H9 (cell line): ENCODE measurements around the gene C16orf86. TPM values are rescaled to one million over a fixed set of nuclear protein-coding genes. Genes with fewer than 3 reads are reported as not detected.
A peak's percentile ranks its signal among the peaks of the same experiment; 100 is the strongest.

ENCODE experiments used
- DNase-seq: peaks from one replicate; pipeline ENCODE4 v3.0.0-alpha.2; 2017
- H2AFZ ChIP-seq: one replicate; pipeline ENCODE4 v1.6.1; 2013; ENCODE audit warnings: mild to moderate bottlenecking, low read length, control low read depth, moderate library complexity
- H2AK5ac ChIP-seq: 2 replicates; pipeline ENCODE4 v1.6.1; 2013; ENCODE audit warnings: low read length, control low read depth, mixed read lengths; ENCODE audit not compliant: insufficient read length
- H2BK120ac ChIP-seq: one replicate; pipeline ENCODE4 v1.6.1; 2013; ENCODE audit warnings: low read depth, mild to moderate bottlenecking, low read length, control low read depth, inconsistent platforms; ENCODE audit not compliant: poor library complexity, severe bottlenecking
- H2BK12ac ChIP-seq: 2 replicates; pipeline ENCODE4 v1.6.1; 2013; ENCODE audit warnings: low read length, control low read depth, mixed read lengths, low read depth; ENCODE audit not compliant: insufficient read length
- H2BK15ac ChIP-seq: 2 replicates; pipeline ENCODE4 v1.6.1; 2013; ENCODE audit warnings: low read depth, low read length, control low read depth
- H2BK20ac ChIP-seq: one replicate; pipeline ENCODE4 v1.6.1; 2013; ENCODE audit warnings: low read depth, mild to moderate bottlenecking, low read length, control low read depth, inconsistent platforms; ENCODE audit not compliant: poor library complexity, severe bottlenecking
- H2BK5ac ChIP-seq: 2 replicates; pipeline ENCODE4 v1.6.1; 2013; ENCODE audit warnings: low read length, control low read depth, mixed read lengths; ENCODE audit not compliant: insufficient read length
- H3K14ac ChIP-seq: 2 replicates; pipeline ENCODE4 v1.6.1; 2013; ENCODE audit warnings: low read length, control low read depth; ENCODE audit not compliant: insufficient read depth
- H3K18ac ChIP-seq: 2 replicates; pipeline ENCODE4 v1.6.1; 2013; ENCODE audit warnings: low read depth, mild to moderate bottlenecking, mixed read lengths, low read length, control low read depth; ENCODE audit not compliant: insufficient read length
- H3K23ac ChIP-seq: 2 replicates; pipeline ENCODE4 v1.6.1; 2013; ENCODE audit warnings: low read length, control low read depth, mixed read lengths, low read depth; ENCODE audit not compliant: insufficient read length
- H3K23me2 ChIP-seq: 2 replicates; pipeline ENCODE4 v1.6.1; 2013; ENCODE audit warnings: low read depth, mild to moderate bottlenecking, mixed read lengths, low read length, control low read depth; ENCODE audit not compliant: insufficient read length, poor library complexity, severe bottlenecking
- H3K27ac ChIP-seq: 2 replicates; pipeline ENCODE4 v1.5.1; 2013; ENCODE audit warnings: low read length, control low read depth, mixed read lengths, low read depth; ENCODE audit not compliant: insufficient read length
- H3K27me3 ChIP-seq: 2 replicates; pipeline ENCODE4 v1.6.1; 2013; ENCODE audit warnings: low read length, control low read depth, inconsistent platforms; ENCODE audit not compliant: insufficient read depth
- H3K4ac ChIP-seq: 2 replicates; pipeline ENCODE4 v1.6.1; 2013; ENCODE audit warnings: low read depth, mild to moderate bottlenecking, control low read depth, inconsistent platforms, low read length, moderate library complexity
- H3K4me1 ChIP-seq: 2 replicates; pipeline ENCODE4 v1.6.1; 2013; ENCODE audit warnings: low read length, control low read depth, inconsistent platforms; ENCODE audit not compliant: insufficient read depth
- H3K4me2 ChIP-seq: 2 replicates; pipeline ENCODE4 v1.6.1; 2013; ENCODE audit warnings: low read length, control low read depth, mixed read lengths; ENCODE audit not compliant: insufficient read length, insufficient read depth
- H3K56ac ChIP-seq: 2 replicates; pipeline ENCODE4 v1.6.1; 2013; ENCODE audit warnings: low read depth, mild to moderate bottlenecking, mixed read lengths, low read length, control low read depth; ENCODE audit not compliant: insufficient read length
- H3K79me1 ChIP-seq: 2 replicates; pipeline ENCODE4 v1.6.1; 2013; ENCODE audit warnings: low read depth, mild to moderate bottlenecking, moderate library complexity, low read length, control low read depth, inconsistent platforms; ENCODE audit not compliant: insufficient read depth, poor library complexity, severe bottlenecking
- H3K79me2 ChIP-seq: 2 replicates; pipeline ENCODE4 v1.6.1; 2013; ENCODE audit warnings: low read length, control low read depth, inconsistent platforms; ENCODE audit not compliant: insufficient read depth
- H3K9ac ChIP-seq: 2 replicates; pipeline ENCODE4 v1.6.1; 2013; ENCODE audit warnings: low read length, control low read depth, mixed read lengths; ENCODE audit not compliant: insufficient read length; ENCODE audit errors: extremely low read depth
- H3K9me3 ChIP-seq: one replicate; pipeline ENCODE4 v1.6.1; 2013; ENCODE audit warnings: low read depth, low read length, inconsistent platforms; ENCODE audit not compliant: control insufficient read depth
- H3T11ph ChIP-seq: one replicate; pipeline ENCODE4 v1.6.1; 2013; ENCODE audit warnings: mild to moderate bottlenecking, low read length, control low read depth, inconsistent platforms
- H4K20me1 ChIP-seq: one replicate; pipeline ENCODE4 v1.6.1; 2013; ENCODE audit not compliant: control insufficient read depth, insufficient read length, insufficient read depth
- H4K5ac ChIP-seq: 2 replicates; pipeline ENCODE4 v1.6.1; 2013; ENCODE audit warnings: low read depth, mild to moderate bottlenecking, mixed read lengths, low read length, control low read depth; ENCODE audit not compliant: insufficient read length
- H4K8ac ChIP-seq: replicated peaks from 2 replicates; pipeline ENCODE4 v1.6.1; 2013; ENCODE audit warnings: low read length, control low read depth, mixed read lengths, low read depth; ENCODE audit not compliant: insufficient read length
- H4K91ac ChIP-seq: 2 replicates; pipeline ENCODE4 v1.6.1; 2013; ENCODE audit warnings: low read depth, mild to moderate bottlenecking, moderate library complexity, mixed read lengths, low read length, control low read depth; ENCODE audit not compliant: insufficient read length
- H3K27ac Mint-ChIP-seq, 3 experiments: 2 replicates in 2 of 3; 3 replicates in 1 of 3; pipeline ENCODE4 v1.8.0; 2020 to 2021; ENCODE audit warnings: mixed read lengths in 3 of 3, mild to moderate bottlenecking in 1 of 3, moderate library complexity in 1 of 3
- H3K27me3 Mint-ChIP-seq: 2 replicates; pipeline ENCODE4 v1.8.0; 2021; ENCODE audit warnings: low read depth, mild to moderate bottlenecking, moderate library complexity, mixed read lengths
- H3K36me3 Mint-ChIP-seq, 3 experiments: 2 replicates in 2 of 3; 3 replicates in 1 of 3; pipeline ENCODE4 v1.8.0; 2020 to 2021; ENCODE audit warnings: low read depth in 3 of 3, mixed read lengths in 3 of 3; ENCODE audit not compliant: insufficient read depth in 1 of 3
- H3K4me1 Mint-ChIP-seq, 2 experiments: 2 replicates each; pipeline ENCODE4 v1.8.0; 2020; ENCODE audit warnings: mixed read lengths in 2 of 2
- H3K4me3 Mint-ChIP-seq, 2 experiments: 2 replicates in 1 of 2; 3 replicates in 1 of 2; pipeline ENCODE4 v1.8.0; 2020 to 2021; ENCODE audit warnings: mild to moderate bottlenecking in 2 of 2, mixed read lengths in 2 of 2, moderate library complexity in 1 of 2
- H3K9me3 Mint-ChIP-seq, 2 experiments: 2 replicates in 1 of 2; 3 replicates in 1 of 2; pipeline ENCODE4 v1.8.0; 2020; ENCODE audit warnings: mild to moderate bottlenecking in 2 of 2, mixed read lengths in 2 of 2, moderate library complexity in 1 of 2
- CTCF ChIP-seq: fragments of 200-600 bp; sonication (generic); conservative IDR thresholded peaks from 3 replicates; pipeline ENCODE4 v1.8.0; 2021; ENCODE audit warnings: antibody characterized with exemption, mild to moderate bottlenecking
- WGBS: extraction: QIAGEN DNeasy Blood & Tissue Kit; methylation state at CpG from one replicate; pipeline ENCODE4 v1.1.7; 2013; ENCODE audit warnings: missing lambda C conversion rate, low lambda C conversion rate, mixed read lengths; ENCODE audit not compliant: insufficient read length; ENCODE audit errors: extremely low coverage; 5-methylcytosine and 5-hydroxymethylcytosine counted together
- total RNA-seq: library from RNA; stranded (reverse); gene quantifications from 2 replicates; pipeline ENCODE4 v1.2.1, GENCODE V29; 2021

The C16orf86 gene
- total RNA-seq, 1 experiment from 2014 or later = 1.5 TPM

GRCh38 chr16:67694611-67695010, 28.0 kb downstream of the C16orf86 start:
- Histone ChIP-seq H3K56ac (no peak overlapping the region), H4K8ac (no peak overlapping the region), H2BK5ac (no peak overlapping the region), H3K79me1 (no peaks in the 10 kb centered on the region), H2BK15ac (no peak overlapping the region), H3K9me3 (no peaks in the 10 kb centered on the region), H2BK120ac (no peak overlapping the region), H4K20me1 (no peaks in the 10 kb centered on the region), H4K5ac (no peak overlapping the region), H3K4me2 (no peak overlapping the region), H3K27ac (no peak overlapping the region), H3K23ac (no peak overlapping the region), H2BK12ac (no peak overlapping the region), H2AFZ (no peak overlapping the region), H3K23me2 (no peaks in the 10 kb centered on the region), H3K4ac (no peak overlapping the region), H3K79me2 (no peaks in the 10 kb centered on the region), H3K18ac (no peak overlapping the region), H2AK5ac (no peak overlapping the region), H3K9ac (no peak overlapping the region), H3K27me3 (no peaks in the 10 kb centered on the region), H2BK20ac (no peak overlapping the region), H3K4me1 (no peaks in the 10 kb centered on the region), H3K14ac (no peak overlapping the region), H3T11ph (no peak overlapping the region), H4K91ac (no peak overlapping the region)
- Mint-ChIP-seq H3K9me3 (peaks cover 0 to 4% of the 10 kb centered on the region in 2 experiments; a peak in 2 of 5 replicates), H3K27ac (peak overlapping the region in 1 of 3 experiments; percentile 64; a peak in 1 of 7 replicates), H3K36me3 (peaks cover 5 to 6% (median 6%) of the 10 kb centered on the region in 3 experiments; a peak in 5 of 7 replicates), H3K4me3 (no peak overlapping the region), H3K27me3 (no peaks in the 10 kb centered on the region), H3K4me1 (no peaks in the 10 kb centered on the region)
- TF ChIP-seq CTCF = no peak
- DNase-seq = no peak
- no CpG with 5 or more reads among the region's 2 CpGs for WGBS
